ENCODE data around the gene TSPAN6.

Gene TSPAN6

DNA sequence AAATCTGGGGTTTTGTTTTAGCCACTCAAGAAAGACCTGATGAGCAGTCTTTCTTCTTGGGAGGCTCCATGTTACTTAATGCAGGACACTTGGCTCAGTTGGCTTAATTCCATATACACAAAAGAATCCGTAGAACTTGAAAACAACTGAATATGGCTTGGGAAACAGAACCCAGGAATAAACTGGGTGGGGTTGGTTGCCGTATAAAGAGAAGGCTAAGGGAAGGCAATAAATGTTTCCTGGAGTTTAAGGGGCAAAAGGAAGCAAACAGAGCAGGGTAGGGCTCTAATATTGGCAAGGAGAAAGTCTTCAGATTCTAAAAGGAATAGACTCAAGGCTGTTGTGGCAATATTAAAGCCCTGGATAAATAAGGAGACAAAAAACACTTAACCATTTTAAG is 43.5 kb downstream of the TSPAN6 start:
- no peak overlapping the region for H3K4me3 ChIP-seq (ENCODE audit: low read depth, low read length)
- TF ChIP-seq, protein P1, sequence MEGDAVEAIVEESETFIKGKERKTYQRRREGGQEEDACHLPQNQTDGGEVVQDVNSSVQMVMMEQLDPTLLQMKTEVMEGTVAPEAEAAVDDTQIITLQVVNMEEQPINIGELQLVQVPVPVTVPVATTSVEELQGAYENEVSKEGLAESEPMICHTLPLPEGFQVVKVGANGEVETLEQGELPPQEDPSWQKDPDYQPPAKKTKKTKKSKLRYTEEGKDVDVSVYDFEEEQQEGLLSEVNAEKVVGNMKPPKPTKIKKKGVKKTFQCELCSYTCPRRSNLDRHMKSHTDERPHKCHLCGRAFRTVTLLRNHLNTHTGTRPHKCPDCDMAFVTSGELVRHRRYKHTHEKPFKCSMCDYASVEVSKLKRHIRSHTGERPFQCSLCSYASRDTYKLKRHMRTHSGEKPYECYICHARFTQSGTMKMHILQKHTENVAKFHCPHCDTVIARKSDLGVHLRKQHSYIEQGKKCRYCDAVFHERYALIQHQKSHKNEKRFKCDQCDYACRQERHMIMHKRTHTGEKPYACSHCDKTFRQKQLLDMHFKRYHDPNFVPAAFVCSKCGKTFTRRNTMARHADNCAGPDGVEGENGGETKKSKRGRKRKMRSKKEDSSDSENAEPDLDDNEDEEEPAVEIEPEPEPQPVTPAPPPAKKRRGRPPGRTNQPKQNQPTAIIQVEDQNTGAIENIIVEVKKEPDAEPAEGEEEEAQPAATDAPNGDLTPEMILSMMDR (IDR thresholded peaks at IDR 0.05; ENCODE audit: borderline replicate concordance, insufficient read depth, low read depth, low read length) = no peak

DNA sequence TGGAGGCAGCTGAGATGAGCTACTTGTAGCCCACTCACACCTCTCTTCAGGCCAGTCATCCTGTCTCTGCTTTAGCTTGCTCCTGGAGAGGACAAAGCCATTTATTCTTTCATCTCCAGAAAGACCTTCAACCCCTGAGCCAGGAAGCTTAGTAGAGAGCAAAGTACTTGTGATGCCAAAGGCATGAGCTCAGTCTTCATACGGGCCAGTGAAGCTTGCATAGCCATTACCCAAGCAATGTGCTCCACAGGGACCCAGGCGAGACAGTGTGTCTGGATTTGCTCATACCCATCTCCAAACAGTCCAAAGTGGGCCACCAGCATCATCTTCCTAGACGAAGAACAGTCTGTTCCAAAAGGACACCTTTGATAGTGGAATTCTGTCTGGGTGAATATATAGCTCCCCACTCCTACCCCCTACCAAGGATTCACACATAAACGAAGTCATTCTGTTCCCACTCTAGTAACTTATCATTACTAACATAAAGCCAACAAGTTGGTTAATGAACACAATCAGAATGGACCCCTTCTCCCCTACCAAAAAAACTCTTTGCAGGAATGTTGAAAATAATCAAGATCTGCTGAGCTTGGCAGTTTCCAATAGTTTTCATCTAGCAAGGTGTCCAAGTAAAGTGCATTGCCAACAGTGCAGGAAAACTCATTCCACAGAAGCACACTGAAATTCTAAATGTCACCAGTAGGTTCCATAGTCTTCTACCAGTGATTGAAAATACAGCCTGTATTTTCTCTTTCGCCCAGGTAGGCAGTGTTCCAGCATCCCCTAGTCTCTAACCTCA is 45.2 kb downstream of the TSPAN6 start:
- TF ChIP-seq, protein P1 (IDR thresholded peaks at IDR 0.05; ENCODE audit: borderline replicate concordance, insufficient read depth, low read depth, low read length) = no peak
- no peak overlapping the region for H3K4me3 ChIP-seq (ENCODE audit: low read depth, low read length)

DNA sequence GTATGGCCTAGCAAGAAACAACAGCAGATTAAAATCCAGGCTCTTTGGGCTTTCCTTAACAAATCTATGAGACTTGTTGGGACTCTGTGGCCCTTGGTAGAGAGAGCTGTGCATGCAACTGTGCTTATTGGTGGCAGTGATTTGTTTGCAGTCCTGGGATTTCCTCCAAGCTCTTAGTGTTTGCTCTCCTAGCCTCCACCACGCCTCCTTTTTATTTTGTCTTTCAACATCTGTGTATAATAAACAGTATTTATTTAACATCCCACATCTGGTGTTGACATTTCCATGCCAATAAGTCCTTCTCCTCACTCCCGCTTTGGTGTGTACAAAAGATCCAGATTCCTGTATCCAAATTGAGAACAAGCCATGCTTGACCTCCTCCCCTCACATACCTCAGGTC is 48.7 kb downstream of the TSPAN6 start:
- H3K4me3 ChIP-seq (ENCODE audit: low read depth, low read length) = no peak overlapping the region
- TF ChIP-seq, protein P1 (IDR thresholded peaks at IDR 0.05; ENCODE audit: borderline replicate concordance, insufficient read depth, low read depth, low read length) = no peak

DNA sequence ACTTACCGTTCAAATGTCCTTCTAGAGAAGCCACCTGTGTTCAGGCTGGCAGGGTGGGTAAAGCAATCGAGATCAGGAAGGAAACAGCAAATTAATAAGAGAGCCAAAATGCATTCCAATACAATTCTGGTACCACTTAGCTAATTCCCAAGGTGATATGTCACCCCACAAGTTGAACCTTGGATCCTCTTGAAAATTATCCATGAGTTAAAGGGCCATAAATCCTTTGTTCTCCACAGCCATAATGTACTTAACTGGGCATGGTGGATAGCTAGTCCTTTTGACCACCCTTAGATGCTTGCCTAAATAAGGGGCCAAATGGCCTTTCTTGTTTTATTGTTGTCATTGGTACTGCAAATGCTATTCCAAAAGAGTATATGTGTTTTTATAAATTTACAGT is 49.9 kb downstream of the TSPAN6 start:
- TF ChIP-seq, protein P1 (IDR thresholded peaks at IDR 0.05; ENCODE audit: borderline replicate concordance, insufficient read depth, low read depth, low read length) = no peak
- no peak overlapping the region for H3K4me3 ChIP-seq (ENCODE audit: low read depth, low read length)

DNA sequence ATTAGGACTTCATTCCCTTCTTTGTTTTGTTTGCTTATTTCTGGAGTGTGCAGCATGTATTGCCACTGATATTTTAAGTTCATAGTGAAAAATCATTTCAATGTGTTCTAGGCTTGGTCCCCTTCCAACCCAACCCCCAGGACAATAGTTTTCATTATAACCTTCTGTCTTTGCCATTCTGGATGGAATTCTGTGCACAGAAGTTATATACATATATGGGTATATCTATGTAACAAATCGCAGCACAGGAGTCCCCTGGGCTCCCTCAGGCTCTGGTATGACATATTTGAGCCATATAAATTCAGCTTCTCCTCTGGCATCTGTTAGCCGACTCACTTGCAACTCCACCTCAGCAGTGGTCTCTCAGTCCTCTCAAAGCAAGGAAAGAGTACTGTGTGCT is 52.0 kb downstream of the TSPAN6 start, which contains the start of gene TNMD:
Gene TNMD, plus strand, starts transcription at position 326 of the 400 bp plus-strand sequence. CDS start 83 bp downstream, outside the sequence.
- no peak within 1 kb of the TSS for H3K4me3 ChIP-seq (ENCODE audit: low read depth, low read length)
- TF ChIP-seq, protein P1 (IDR thresholded peaks at IDR 0.05; ENCODE audit: borderline replicate concordance, insufficient read depth, low read depth, low read length) = no peak
